ENCODE results near the gene CHMP3.
"Not testable (repeated sequence)": the region's sequence is repeated elsewhere in the genome, so short reads cannot be mapped to it uniquely, and the experiment has no call there.

Gene CHMP3

GRCh38 chr2:86570059-86570458 is 6.8 kb upstream of the CHMP3 start:
- ATAC-seq (replicated peaks; ENCODE audit: extremely low read depth, poor library complexity, severe bottlenecking) (no peak), DNase-seq (ENCODE audit: low spot score in 2 of 2) (no peak)
- Mint-ChIP-seq H3K9me3 (no peaks in the 10 kb centered on the region), H3K36me3 (ENCODE audit: insufficient read depth) (peaks cover 2% of the 10 kb centered on the region), H3K4me3 (no peak overlapping the region), H3K4me1 (no peaks in the 10 kb centered on the region), H3K27ac (ENCODE audit: low read depth) (no peak overlapping the region), H3K27me3 (peaks cover 33% of the 10 kb centered on the region)

- DNase-seq (ENCODE audit: low spot score in 2 of 2), result no peak
- Mint-ChIP-seq H3K27ac (ENCODE audit: low read depth) (no peak overlapping the region), H3K4me1 (peaks cover 18% of the 10 kb centered on the region)
These were observed 3.6 kb upstream of the CHMP3 start for GRCh38 chr2:86566821-86567190.

GRCh38 chr2:86566158-86566820 is 3.0 kb upstream of the CHMP3 start:
- no peaks in the 10 kb centered on the region for H3K9me3 Mint-ChIP-seq
- ATAC-seq (replicated peaks; ENCODE audit: extremely low read depth, poor library complexity, severe bottlenecking) (no peak), DNase-seq (ENCODE audit: low spot score in 2 of 2) (no peak)
- peaks cover 23% of the 10 kb centered on the region for H3K4me1 Mint-ChIP-seq
- peaks cover 33% of the 10 kb centered on the region for H3K27me3 Mint-ChIP-seq
- H3K4me3 Mint-ChIP-seq, result no peak overlapping the region
- H3K27ac Mint-ChIP-seq (ENCODE audit: low read depth), result no peak overlapping the region
- peaks cover 13% of the 10 kb centered on the region for H3K36me3 Mint-ChIP-seq (ENCODE audit: insufficient read depth)

More at GRCh38 chr2:86566821-86567190, 3.6 kb upstream of the CHMP3 start:
- Mint-ChIP-seq H3K27me3 (peaks cover 33% of the 10 kb centered on the region), H3K9me3 (no peaks in the 10 kb centered on the region), H3K4me3 (no peak overlapping the region), H3K36me3 (ENCODE audit: insufficient read depth) (peaks cover 13% of the 10 kb centered on the region)
- no peak for ATAC-seq (replicated peaks; ENCODE audit: extremely low read depth, poor library complexity, severe bottlenecking)

GRCh38 chr2:86563650-86564061 is 413 bp upstream of the CHMP3 start:
- peaks cover 13% of the 10 kb centered on the region for H3K36me3 Mint-ChIP-seq (ENCODE audit: insufficient read depth)
- peaks cover 24% of the 10 kb centered on the region for H3K4me1 Mint-ChIP-seq
- DNase-seq (ENCODE audit: low spot score in 2 of 2), result no peak
- ATAC-seq (replicated peaks; ENCODE audit: extremely low read depth, poor library complexity, severe bottlenecking), result no peak
- peaks cover 33% of the 10 kb centered on the region for H3K27me3 Mint-ChIP-seq
- H3K27ac Mint-ChIP-seq (ENCODE audit: low read depth), result peak overlapping the region; percentile 96
- no peaks in the 10 kb centered on the region for H3K9me3 Mint-ChIP-seq
- H3K4me3 Mint-ChIP-seq, result peak overlapping the region; percentile 95

- peak overlapping the region; percentile 95 for H3K4me3 Mint-ChIP-seq
- peaks cover 24% of the 10 kb centered on the region for H3K4me1 Mint-ChIP-seq
- H3K27me3 Mint-ChIP-seq, result peaks cover 22% of the 10 kb centered on the region
- ATAC-seq (replicated peaks; ENCODE audit: extremely low read depth, poor library complexity, severe bottlenecking), result peak; percentile 10
- peak overlapping the region; percentile 96 for H3K27ac Mint-ChIP-seq (ENCODE audit: low read depth)
- no peak for DNase-seq (ENCODE audit: low spot score in 2 of 2)
- peaks cover 13% of the 10 kb centered on the region for H3K36me3 Mint-ChIP-seq (ENCODE audit: insufficient read depth)
- no peaks in the 10 kb centered on the region for H3K9me3 Mint-ChIP-seq
These were observed 740 bp downstream of the CHMP3 start for GRCh38 chr2:86562485-86562921.

GRCh38 chr2:86557836-86558235 is 5.4 kb downstream of the CHMP3 start:
- Mint-ChIP-seq H3K27me3 (no peaks in the 10 kb centered on the region), H3K4me3 (no peak overlapping the region), H3K4me1 (peaks cover 24% of the 10 kb centered on the region), H3K36me3 (ENCODE audit: insufficient read depth) (peaks cover 5% of the 10 kb centered on the region), H3K27ac (ENCODE audit: low read depth) (no peak overlapping the region), H3K9me3 (no peaks in the 10 kb centered on the region)
- DNase-seq (ENCODE audit: low spot score in 2 of 2) (no peak), ATAC-seq (replicated peaks; ENCODE audit: extremely low read depth, poor library complexity, severe bottlenecking) (no peak)

- no peaks in the 10 kb centered on the region for H3K9me3 Mint-ChIP-seq
- H3K4me3 Mint-ChIP-seq, result no peak overlapping the region
- DNase-seq (ENCODE audit: low spot score in 2 of 2) (no peak), ATAC-seq (replicated peaks; ENCODE audit: extremely low read depth, poor library complexity, severe bottlenecking) (no peak)
- H3K36me3 Mint-ChIP-seq (ENCODE audit: insufficient read depth), result peaks cover 2% of the 10 kb centered on the region
- no peak overlapping the region for H3K27ac Mint-ChIP-seq (ENCODE audit: low read depth)
- peaks cover 22% of the 10 kb centered on the region for H3K4me1 Mint-ChIP-seq
- H3K27me3 Mint-ChIP-seq, result no peaks in the 10 kb centered on the region
These were observed 6.7 kb downstream of the CHMP3 start for GRCh38 chr2:86556508-86556907.

- ATAC-seq (replicated peaks; ENCODE audit: extremely low read depth, poor library complexity, severe bottlenecking) (peak; percentile 83), DNase-seq (ENCODE audit: low spot score in 2 of 2) (no peak)
- H3K4me3 Mint-ChIP-seq, result peak overlapping the region; percentile 55
These were observed 10.4 kb downstream of the CHMP3 start for GRCh38 chr2:86552889-86553288.

GRCh38 chr2:86549963-86550725 is 13.1 kb downstream of the CHMP3 start:
- not testable (repeated sequence) for H3K27ac Mint-ChIP-seq (ENCODE audit: low read depth); H3K36me3 Mint-ChIP-seq (ENCODE audit: insufficient read depth); H3K27me3 Mint-ChIP-seq; DNase-seq (ENCODE audit: low spot score in 2 of 2); ATAC-seq (replicated peaks; ENCODE audit: extremely low read depth, poor library complexity, severe bottlenecking); H3K9me3 Mint-ChIP-seq; H3K4me3 Mint-ChIP-seq
- H3K4me1 Mint-ChIP-seq, result peaks cover 13% of the 10 kb centered on the region

More at GRCh38 chr2:86552889-86553288, 10.4 kb downstream of the CHMP3 start:
- Mint-ChIP-seq H3K27me3 (no peaks in the 10 kb centered on the region), H3K4me1 (peaks cover 18% of the 10 kb centered on the region), H3K36me3 (ENCODE audit: insufficient read depth) (peaks cover 5% of the 10 kb centered on the region), H3K27ac (ENCODE audit: low read depth) (peak overlapping the region; percentile 10), H3K9me3 (no peaks in the 10 kb centered on the region)

- H3K36me3 Mint-ChIP-seq (ENCODE audit: insufficient read depth); H3K27me3 Mint-ChIP-seq; H3K4me3 Mint-ChIP-seq; ATAC-seq (replicated peaks; ENCODE audit: extremely low read depth, poor library complexity, severe bottlenecking); H3K27ac Mint-ChIP-seq (ENCODE audit: low read depth); DNase-seq (ENCODE audit: low spot score in 2 of 2); H3K9me3 Mint-ChIP-seq: not testable (repeated sequence)
- peaks cover 13% of the 10 kb centered on the region for H3K4me1 Mint-ChIP-seq
These were observed 13.8 kb downstream of the CHMP3 start for GRCh38 chr2:86549440-86549839.

- H3K36me3 Mint-ChIP-seq (ENCODE audit: insufficient read depth); ATAC-seq (replicated peaks; ENCODE audit: extremely low read depth, poor library complexity, severe bottlenecking): not testable (repeated sequence)
These were observed 14.3 kb downstream of the CHMP3 start for GRCh38 chr2:86548913-86549396.

GRCh38 chr2:86548165-86548912 is 14.9 kb downstream of the CHMP3 start:
- DNase-seq (ENCODE audit: low spot score in 2 of 2); H3K27me3 Mint-ChIP-seq; H3K9me3 Mint-ChIP-seq; H3K4me3 Mint-ChIP-seq; H3K36me3 Mint-ChIP-seq (ENCODE audit: insufficient read depth); ATAC-seq (replicated peaks; ENCODE audit: extremely low read depth, poor library complexity, severe bottlenecking): not testable (repeated sequence)
- Mint-ChIP-seq H3K4me1 (peaks cover 19% of the 10 kb centered on the region), H3K27ac (ENCODE audit: low read depth) (peak overlapping the region; percentile 55)

More at GRCh38 chr2:86548913-86549396, 14.3 kb downstream of the CHMP3 start:
- H3K27me3 Mint-ChIP-seq; DNase-seq (ENCODE audit: low spot score in 2 of 2); H3K4me3 Mint-ChIP-seq; H3K9me3 Mint-ChIP-seq; H3K27ac Mint-ChIP-seq (ENCODE audit: low read depth): not testable (repeated sequence)
- peaks cover 15% of the 10 kb centered on the region for H3K4me1 Mint-ChIP-seq

Measured in central memory CD8-positive, alpha-beta T cell (primary cell).